ENCODE results near the gene ZC2HC1B.

Gene ZC2HC1B

GRCh38 chr6:143965503-143966171, 101.4 kb downstream of the ZC2HC1B start:
- no peak for DNase-seq

DNA sequence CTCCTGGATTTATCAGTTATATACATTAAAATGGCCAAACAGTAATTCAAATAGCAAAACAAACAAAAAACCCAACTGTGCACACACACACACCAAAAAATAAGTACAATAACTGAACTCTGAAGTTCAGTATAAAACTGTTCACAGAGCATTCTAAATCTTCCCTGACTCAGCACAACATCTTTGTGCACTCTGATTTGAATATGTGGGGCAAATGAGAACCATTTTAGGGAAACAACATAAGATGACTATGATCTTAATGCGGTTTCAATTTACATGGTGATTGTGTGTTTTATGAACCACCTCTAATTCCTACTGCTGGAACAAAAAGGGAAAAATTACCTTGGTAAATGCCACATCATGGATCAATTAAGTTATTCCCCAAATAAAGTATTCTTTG, 102.0 kb downstream of the ZC2HC1B start:
- DNase-seq = no peak

- no peak for DNase-seq
Observed at GRCh38 chr6:143967706-143968376, 103.6 kb downstream of the ZC2HC1B start.

DNA sequence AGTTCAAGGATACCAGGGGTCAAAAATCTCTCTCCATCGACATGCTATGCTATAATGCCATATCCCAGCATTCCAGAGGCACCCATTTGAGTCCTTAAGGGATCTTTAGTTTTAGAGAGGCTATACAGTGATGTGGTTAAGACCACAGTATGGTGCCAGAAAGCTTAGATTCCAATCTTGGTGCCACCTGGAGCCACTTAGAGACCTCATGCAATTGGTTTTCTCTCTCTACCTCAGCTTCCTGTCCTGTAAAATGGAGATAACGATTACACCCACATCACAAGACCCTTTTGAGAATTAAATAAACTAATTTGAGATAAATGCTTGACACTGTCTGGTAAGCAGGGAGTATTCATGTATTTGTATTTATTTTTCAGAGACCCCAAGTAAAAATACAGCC, 104.8 kb downstream of the ZC2HC1B start:
- DNase-seq = no peak

DNA sequence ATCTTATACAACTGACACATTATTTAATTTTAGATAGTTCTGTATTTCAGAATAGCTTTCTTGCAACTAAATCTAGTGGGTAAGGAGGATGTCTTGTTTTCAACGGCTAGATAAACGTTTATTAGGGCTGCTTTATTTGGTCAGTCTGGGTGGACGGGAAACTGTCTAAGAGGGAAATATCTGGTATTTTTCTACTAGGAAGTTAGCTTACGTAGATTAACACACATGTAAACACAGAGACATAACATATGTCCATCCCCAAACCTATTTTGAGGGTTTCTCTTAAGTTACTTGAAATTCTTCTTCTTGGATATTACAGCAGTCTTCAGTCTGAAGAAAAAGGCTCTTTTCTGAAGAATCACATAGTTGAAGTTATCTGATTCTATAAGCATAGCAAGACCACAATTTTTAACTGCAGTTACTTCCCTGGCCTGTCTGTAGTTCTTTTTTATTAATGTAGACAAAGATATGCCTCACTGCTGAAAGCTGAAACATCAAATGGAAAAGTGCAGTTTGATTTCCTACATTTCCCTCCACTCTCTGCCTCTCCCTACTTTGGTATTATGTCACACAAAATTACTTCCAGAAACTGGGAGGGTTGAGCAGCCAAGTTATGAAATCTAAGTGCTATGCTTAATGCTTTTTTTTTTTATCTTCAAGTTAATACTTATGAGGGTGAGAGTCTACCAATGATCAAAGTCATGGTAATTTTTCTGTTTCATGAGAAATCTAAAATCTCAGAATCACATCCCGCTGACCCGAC, 106.4 kb downstream of the ZC2HC1B start:
- DNase-seq = no peak

- DNase-seq = no peak
Observed at GRCh38 chr6:143971482-143972205, 107.4 kb downstream of the ZC2HC1B start.

DNA sequence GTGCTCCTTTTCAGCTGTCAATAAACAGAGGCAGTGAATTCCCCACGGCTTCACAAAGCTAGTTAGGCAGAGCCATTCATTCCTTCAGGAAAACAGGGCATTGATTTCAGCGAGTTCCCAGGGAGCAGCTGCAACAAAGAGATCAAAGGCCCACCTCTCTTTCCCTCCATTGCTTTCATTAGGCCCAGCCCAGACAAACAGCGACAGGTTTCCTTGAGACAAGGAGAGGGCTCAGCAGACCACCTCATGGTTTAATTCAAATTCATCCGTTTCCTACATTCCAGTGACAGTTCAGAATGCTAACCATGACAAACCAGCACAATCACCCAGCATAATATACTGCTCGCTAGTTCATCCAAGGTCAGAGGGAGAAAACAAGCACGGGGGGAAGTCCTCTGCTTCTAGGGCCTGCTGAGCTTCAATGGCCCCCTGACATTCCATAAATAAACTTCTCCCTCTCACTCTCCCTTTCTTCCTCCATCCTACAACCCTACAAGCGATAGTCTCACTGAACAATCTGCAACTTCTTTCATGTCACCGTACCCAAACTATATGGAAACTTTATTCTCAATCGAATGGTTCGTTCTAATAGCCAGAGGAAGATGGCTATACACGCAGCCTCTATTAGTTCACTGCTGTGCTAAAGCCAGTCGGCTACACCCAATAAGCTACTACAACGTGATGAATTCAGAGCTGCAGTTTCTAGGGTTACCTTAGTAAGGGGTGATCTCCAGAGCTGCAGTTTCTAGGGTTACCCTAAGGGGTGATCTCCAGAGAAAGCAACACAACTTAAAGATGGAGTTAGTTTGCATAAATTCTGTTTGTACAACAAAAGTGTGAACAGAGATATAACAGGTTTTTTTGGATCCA, 109.1 kb downstream of the ZC2HC1B start:
- DNase-seq = no peak

DNA sequence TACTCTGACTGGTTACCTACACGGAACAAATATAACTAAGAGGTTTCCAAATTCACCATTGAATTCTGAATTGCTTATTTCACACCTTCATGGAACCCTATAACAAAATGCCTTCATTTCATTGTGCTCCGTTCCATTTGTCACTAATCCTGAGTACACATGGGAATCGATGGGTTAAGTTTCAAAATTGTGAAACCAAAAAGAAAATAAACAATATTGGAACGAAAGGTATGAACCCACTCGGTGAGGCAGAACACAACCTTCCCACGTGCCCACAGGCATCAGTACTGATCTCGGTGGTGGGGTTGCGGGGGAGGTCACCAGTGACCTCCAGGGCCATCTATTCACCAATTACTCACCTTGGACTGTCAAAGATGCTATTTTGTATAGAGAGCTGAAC, 109.8 kb downstream of the ZC2HC1B start:
- DNase-seq = no peak

- no peak for DNase-seq
Observed at GRCh38 chr6:143976806-143977349, 112.6 kb downstream of the ZC2HC1B start.

DNA sequence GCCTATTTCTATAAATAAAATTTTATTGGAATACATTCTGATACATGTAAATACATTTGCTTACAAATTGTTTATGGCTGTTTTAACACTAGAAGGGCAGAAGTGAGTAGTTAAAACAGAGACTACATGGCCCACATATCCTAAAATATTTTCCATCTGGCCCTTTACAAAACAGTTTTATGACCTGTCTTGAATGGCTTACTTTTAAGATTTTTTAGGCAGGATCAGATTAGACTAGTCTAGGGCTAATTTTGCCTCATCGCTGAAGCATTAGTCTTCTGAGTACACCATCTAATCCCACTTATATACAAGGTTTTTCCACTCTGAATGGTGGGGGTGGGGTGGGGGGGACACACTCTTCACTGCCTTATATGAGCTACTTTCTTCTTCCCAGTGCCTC, 116.6 kb downstream of the ZC2HC1B start:
- DNase-seq = no peak

DNA sequence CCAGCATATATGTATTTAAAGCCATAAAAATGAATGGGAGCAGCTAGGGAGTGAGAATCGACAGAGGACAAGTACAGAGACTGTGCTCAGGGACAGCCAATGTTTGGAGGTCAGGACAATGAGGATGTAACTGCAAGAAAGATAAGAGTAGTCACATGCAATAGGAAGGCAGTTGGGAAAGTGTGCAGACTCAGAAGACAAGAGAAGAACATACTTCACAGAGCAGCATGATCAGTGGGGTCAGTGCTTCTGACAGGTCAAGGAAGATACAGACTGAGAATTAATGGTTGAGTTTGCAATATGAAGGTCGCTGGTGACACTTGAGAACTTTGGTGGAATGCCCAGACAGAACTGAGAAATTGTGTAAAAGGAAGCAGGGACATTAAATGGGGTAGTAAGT, 118.7 kb downstream of the ZC2HC1B start:
- DNase-seq = no peak

DNA sequence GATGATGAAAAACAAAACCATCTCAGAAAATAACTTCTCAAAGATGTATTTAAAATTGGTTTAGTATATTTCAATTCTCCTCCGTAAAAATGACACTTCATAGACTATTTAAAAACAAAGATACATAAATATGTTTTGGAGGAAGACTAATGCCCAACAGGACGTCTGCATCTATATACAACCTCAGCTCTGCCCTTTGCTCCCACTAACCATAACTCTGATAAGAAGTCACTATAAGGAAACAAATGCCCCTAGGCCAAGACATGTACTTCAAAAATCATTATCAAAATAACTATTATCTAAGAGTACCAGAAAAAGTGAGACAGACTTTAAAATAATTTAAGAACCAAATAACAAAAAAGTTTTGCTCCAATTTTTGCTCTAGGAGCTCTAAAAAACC, 120.4 kb downstream of the ZC2HC1B start:
- no peak for DNase-seq

DNA sequence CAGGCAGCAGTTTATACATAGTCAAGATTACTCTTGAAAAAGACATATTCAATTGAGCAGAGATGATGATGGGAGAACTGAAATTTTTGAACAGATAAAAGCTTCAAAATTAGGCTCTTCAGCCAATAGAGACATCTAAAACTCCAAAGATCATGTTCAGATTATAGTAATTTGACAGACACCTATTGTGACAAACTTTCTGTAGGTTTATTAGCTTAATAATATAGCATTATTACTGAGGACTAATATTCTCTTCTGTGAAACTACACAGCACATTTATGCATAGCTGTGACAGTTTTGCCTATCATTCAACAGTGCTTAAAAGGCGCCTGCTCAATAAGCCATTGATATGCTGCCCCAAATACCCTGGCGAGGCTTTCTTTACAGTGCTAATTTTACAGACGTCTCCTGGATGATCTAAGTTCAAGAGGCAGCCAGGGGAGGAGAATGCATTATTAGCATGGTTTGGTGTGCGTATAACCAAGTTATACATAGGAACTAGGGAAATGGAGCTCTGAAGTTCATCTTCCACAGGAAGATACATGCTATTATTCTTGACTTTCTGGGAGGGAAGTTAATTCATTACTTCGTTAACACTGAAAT, 122.3 kb downstream of the ZC2HC1B start:
- DNase-seq = no peak
